HG03064 (cell line): ENCODE data around the gene PTGES3.
A peak's percentile ranks its signal among the peaks of the same experiment; 100 is the strongest.
"Not testable (repeated sequence)": the region's sequence is repeated elsewhere in the genome, so short reads cannot be mapped to it uniquely, and the experiment has no call there.

ENCODE experiments used
- ATAC-seq: cut with Tn5 transposase; IDR thresholded peaks from one replicate; pipeline ENCODE4 v1.9.1; 2021; ENCODE audit warnings: low read depth; ENCODE audit not compliant: unreplicated experiment

Gene PTGES3

DNA sequence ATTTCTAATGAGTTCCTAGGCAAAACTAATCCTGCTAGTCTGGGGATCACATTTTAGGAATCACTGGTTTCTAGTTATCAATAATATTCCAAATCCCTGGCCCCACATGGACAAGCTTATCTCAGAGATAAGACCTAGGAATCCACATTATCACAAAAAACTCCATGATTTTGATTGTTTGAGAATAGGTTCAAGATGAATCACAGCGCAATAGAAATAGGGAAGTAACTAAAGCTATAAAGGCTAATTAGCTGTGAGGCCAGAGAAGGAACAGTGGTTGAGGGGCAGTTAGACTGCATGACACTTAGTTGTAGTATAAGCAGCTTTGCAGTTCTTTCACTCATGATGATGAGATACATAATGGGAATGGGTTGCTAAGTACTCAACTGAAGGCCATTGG, 29.2 kb downstream of the PTGES3 start:
- no peak for ATAC-seq

DNA sequence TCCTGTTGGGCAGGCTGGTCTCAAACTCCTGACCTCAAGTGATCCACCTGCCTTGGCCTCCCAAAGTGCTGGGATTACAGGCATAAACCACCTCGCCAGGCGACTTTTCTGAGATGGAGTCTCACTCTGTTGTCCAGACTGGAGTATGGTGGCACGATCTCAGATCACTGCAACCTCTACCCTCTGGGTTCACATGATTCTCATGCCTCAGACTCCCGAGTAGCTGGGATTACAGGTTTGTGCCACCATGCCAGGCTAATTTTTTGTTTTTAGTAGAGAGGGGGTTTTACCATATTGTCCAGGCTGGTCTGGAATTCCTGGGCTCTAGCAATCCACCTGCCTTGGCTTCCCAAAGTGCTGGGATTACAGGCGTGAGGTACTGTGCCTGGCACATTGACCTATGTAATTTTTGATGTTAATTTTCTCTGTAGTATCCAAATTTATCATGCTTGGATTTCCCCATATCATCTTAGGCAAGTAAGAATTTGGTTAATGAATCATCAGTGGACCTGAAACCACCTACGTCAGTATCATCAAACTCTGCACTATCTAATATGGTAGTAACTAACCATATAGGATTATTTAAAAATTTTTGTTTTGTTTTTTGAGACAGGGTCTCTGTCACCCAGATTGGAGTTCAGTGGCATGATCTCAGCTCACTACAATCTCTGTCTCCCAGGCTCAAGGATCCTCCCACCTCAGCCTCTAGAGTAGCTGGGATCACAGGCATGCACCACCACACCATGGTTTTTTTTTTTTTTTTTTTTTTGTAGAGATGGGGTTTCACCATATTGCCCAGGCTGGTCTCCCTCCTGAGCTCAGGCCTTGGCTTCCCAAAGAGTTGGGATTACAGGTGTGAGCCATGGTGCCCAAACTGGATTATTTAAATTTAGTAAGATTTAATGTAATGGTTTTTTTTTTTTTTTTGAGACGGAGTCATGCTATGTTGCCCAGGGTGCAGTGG, 30.4 kb downstream of the PTGES3 start:
- no peak for ATAC-seq

DNA sequence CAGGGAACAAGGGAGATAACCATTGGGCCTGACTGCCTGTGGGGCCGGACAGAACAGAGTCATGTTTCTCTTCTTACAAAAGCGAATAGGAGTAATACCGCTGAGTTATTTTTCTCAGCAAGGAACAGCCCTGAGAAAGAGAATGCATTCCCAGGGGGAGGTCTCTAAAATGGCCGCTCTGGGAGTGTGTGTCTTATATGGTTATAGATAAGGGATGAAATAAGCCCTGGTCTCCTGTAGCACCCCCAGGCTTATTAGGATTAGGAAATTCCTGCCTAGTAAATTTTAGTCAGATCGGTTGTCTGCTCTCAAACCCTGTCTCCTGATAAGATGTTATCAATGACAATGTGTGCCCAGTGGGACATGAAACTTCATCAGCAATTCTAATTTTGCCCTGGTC, 34.3 kb downstream of the PTGES3 start:
- ATAC-seq = not testable (repeated sequence)

DNA sequence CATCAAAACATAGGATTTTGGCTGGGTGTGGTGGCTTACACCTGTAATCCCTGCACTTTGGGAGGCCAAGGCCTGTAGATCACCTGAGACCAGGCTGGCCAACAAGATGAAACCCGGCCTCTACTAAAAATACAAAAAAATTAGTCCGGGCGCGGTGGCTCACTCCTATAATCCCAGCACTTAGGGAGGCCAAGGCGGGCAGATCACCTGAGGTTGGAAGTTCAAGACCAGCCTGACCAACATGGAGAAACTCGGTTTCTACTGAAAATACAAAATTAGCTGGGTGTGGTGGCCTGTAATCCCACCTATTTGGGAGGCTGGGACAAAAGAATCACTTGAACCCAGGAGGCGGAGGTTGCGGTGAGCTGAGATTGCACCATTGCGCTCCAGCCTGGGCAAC, 40.1 kb downstream of the PTGES3 start:
- not testable (repeated sequence) for ATAC-seq

DNA sequence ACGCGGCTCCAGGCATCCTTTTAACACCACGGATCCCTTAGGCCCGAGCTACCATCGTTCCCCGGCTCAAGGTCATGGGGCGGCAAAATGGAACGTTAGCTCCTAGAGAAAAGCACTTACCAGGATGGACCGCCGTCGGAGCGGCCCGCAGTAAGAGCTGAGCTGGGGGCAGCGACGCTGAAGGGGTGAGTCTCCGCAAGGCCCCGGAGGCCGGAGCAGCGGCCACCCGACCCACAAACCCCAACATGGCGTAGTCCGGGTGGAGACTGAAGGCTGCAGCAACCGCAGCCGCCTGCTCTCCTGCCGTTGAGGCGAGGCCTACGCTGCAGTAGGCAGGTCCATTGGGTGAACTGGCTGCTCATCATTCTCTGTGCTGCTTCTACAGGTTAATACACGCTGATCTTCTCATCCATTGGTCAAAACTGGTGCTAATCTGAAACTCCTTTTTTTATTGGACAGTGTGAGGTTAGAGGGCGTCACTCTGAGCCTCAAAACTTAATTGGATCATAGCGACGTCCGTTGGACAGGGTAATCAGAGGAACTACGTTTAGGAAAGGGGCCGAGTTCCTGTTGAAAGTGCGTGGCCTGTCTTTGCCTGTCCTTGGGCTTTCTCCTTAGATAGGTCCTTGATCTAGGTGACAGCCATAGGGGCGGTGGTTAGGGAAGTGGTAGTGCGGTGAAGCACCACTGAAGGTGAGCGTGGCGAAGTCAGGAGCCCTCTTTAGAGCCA, 42.2 kb downstream of the PTGES3 start, which contains the start of gene ATP5F1B:
Gene ATP5F1B (minus strand): TSS at position 268 of the 730 bp plus-strand sequence. CDS start 21 bp downstream, at position 247.
- peak; percentile 97 for ATAC-seq

DNA sequence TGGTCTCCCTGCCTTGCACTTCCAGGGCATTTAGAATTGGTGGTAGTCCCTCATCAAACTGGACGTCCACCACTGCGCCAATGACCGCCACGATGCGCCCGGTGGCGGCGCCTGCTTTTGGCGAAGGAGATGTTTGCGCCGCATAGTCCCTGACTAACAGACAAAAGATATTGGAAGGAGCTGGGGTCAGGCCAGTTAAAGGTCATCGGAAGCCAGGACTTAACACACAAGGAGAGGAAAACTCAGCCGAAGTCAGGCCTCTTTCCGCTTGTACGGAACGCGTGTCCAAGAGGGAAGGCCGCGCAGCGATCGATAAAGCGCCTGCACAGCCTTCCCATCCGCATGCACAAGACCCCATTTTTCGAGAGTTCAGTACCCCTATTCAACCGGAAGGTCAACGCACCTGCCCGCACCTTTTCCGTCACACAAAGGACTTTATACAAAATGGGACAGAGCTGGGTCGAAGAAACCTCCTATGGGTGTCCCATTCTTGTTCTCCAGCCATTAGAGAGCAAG, 42.8 kb downstream of the PTGES3 start:
- no peak for ATAC-seq

DNA sequence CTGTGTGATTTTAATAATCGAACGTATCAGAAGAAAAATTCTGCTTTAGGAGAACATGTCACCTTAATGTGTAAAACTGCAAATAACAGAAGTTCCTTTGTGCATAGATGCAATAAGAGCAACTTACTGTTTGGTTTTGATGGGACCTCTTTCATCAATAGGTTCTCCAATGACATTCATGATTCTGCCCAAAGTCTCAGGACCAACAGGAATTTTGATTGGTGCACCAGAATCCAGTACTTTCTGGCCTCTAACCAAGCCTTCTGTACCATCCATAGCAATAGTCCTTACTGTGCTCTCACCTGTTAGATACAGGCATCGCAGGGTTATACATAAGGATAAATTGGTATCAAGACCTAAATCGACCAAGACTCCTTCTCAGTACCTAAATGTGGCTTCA, 43.4 kb downstream of the PTGES3 start:
- ATAC-seq = no peak

DNA sequence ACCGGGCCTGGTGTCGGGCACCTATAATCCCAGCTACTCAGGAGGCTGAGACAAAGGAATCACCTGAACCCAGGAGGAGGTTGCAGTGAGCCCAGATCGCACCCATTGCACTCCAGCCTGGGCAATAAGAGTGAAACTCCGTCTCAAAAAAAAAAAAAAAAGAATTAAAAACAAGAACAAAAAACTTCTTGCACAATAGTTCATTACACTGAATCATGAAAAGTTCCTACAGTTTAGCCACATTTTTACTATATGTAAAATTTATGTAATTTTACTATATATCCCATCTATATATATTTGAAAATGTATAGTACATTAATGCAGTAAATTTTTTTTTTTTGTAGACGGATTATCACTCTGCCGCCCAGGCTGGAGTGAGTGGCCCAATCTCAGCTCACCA, 46.9 kb downstream of the PTGES3 start:
- ATAC-seq = no peak

DNA sequence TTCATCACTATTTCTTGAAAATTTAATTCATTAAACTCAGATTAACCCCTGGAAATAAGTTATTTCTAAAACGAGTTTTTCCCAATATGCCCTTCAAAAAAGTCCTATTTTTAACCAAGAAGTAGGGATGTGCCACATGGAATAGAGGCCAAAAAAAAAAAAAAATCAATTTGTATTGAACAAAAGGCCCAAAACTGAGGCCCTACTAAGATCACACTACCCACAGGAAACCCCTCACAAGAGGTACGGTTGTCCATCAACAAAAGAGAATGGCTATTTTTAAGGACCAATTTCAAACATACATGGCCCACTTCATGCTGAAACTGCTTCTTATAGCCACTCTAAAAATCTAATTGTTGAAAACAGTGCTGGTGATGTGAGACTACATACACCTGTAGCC, 50.5 kb downstream of the PTGES3 start:
- ATAC-seq = no peak

DNA sequence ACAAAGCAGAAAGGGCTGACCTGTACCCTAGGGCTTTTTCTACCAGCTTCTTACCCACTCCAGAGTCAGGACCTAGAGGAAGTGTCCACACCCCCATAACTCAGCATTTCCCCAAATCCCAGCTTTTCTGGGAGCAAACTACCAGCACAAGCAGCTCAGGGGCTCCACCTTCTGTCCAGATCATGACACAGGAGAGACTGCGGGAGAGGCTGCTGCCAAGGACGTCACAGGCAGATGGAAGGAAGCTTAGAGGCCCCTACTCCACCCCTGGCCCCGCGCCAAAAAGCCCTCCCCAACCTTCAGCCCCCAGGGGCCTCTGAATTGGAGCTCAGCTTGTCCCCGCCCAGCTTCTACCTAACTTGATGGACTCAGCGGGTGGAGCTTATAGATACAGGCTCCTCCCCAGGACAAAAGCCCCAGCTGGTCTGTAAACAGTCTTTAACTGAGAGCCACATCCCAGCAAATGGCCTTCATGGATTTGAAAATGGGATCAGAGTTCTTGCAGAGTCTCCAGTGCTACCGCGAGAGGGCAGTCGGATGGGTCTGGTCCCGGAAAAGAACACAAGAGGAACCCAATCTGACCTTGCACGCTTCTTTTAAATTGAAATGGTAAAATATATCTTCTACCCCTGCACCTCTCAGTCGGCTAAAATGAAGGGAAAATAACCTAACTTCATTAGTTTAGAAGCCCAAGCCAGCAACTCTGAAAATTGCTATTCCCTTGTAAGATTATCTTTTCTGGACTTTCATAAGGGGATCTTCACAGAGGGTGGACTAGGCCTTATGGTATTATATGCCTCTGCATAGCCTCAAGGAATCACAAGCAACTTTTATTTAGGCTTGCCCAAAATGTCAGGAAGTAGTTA, 51.2 kb downstream of the PTGES3 start:
- peak; percentile 46 for ATAC-seq

DNA sequence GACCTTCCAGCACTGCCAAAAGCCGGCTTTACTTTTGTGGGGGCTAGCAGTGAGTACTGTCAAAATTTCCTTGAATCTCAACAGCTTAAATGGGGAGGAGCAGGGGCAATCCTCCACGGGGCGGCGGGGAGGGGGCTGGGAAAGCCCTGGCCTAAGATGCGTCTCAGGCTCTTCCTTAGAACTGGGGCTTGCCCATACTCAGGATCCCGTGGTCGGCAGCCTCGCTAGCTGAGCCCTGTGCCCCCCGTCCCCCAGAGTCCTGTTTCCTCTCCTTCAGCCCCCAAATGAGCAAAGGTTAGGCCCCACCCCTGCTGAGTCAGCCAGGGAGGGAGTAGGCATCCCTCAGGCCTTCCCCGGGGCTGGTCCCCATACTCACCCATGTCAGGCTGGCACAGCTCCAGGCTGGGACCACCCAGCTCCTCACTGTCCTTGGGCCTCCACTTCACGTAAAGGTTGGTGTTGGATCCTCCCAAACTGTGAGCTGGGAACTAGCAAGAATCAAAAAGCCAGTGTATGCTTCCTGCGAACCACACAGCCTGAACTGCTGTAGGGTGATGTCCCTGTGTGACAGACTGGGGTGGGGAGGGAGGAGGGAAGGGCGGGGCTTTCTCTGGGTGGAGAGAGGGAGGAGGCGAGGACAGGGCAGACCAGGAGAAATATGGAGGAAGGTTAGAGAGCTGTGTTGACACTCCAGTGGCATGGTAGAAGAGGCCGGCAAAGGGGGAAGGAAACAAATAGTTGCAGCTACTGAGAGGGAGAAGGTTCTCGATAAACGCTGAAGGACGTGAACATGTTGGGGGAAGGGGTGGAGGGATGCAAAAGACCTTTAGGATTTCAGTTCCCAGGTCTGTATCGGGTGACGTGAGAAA, 52.0 kb downstream of the PTGES3 start:
- ATAC-seq = peak; percentile 51

DNA sequence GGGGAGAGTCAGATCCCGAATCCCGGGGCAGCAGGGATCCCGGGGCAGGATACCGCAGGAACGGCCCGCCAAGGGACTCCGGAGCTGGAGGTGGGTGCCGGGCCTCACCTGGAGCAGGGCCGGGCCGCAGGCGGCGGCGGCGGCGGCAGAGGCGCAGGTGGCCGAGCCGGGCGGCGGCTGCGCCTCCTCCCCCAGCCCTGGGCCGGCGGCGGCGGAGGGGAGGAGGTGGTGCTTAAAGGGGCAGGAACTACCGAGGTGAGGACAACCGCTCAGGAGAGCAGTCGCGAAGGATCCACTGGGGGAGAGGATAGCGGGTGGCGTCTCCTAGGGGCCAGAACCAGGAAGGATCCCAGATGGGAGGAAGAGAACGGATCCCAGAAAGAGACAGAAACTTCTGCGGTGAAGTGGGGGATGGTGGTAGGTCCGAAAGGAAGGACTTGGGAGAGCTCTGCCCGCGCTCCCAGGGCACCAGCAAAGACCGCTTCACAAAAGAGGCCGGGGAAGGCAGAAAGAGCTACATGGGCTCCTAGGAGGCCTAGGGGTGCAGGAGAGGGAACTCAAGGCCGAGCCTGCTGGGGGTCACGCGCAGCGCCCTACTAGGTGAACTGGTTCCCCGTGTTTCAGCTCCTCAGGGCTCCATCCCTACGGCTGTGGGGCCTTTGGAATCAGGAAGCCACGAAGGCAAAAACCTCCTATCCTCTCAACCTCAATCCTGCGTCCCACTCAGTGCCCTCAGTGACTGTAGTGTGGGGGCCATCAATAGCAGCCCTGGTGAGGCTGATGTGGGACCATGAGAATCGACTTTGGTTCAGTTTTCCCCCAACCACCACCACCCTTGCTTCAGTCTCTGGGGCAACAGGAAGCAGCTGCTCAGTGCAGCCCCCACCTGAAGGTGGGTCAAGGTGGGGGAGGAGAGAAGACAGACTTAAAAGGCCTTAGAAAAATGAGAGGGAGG, 53.0 kb downstream of the PTGES3 start:
- ATAC-seq = no peak

DNA sequence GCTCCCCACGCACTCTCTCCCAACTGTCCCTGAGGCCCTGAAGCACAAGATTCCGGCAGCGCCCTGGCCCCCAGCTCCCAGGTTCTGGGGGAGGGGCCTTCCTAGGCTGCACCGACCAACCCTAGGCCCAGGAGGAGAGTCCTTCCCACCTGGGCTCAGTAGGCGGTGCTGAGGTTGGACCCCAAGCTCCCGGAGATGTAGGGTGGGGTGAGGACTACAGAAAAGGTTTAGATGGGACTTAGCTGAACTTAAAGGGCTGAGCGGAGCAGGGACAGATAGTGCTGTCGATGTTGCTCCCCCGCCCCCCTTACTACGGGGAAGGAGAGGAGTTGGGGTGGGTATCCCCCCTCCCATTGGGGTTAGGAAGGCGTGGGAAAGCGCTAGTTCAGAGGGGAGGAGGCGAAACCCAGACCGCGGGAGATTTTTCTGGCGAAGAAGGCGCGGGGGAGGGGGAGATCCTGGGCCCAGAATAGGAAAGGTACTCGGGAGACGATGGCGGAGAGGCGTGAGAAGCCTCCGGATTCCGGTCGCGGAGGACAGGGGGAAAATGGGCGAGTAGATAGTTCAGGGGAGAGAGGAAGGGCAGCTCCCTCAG, 53.7 kb downstream of the PTGES3 start:
- no peak for ATAC-seq

DNA sequence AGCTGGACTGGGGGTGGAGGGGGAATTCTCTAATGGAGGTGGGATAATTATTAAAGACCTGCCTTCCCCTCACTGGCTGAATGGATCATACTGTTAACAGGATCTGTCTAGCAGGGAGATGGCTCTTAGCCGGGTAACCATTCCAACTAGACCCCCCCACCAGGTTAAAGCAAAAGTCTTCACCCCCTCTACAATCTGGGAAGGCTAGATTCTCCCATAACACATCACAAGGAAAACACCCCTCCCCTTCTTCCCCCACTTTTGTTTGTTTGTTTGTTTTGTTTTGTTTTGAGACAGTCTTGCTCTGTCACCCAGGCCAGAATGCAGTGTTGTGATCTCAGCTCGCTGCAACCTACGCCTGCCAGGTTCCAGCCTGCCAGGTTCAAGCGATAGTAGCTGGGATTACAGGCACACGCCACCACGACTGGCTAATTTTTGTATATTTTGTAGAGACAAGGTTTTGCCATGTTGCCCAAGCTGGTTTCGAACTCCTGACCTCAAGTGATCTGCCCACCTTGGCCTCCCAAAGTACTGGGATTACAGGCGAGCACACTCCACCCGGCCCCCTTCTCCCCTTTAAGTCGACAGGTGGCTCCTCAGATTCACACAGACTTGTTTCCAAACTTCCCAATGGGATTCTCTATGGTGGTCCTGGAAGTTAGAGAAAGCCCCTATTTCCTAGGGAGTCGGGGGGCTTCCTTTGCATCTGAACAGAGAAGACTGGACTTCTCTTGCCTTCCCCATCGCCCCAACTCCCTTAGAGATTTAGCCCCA, 54.4 kb downstream of the PTGES3 start:
- no peak for ATAC-seq

DNA sequence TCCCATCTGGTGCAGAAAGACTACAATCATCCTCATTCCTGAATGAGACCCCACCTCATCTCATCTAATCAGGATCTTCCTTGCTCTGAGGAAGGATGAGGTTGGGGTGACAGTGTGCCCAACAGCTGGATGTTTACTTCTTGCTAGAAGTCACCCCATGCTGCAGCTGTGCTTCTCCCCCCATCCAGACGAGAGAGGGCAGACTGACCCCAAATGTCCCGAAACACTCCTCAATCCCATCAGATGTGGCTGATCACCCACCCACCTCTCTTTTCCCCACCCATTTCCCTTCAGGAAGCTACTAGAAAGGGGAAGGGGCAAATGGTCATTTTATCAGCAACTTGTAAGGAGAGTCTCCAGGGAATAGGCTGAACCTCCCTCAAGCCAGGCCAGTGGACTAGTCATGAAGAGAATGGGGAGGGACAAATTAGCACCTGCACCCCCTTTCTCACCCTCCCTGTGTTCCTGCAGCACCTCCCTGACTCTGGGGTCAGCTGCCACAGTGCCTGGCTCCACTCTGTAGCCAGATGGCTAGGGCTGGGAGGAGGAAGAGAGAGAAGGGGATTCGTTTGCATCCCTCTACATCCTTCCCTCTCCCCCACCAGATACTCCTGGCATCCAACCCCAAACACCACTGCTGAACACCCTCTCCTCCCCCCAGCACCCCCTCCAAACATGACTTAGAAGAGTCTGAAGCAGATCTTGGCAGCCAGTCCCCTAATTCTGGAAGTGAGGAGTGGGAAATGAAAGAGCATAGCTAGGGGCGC, 55.2 kb downstream of the PTGES3 start:
- no peak for ATAC-seq
